H54 (cell line): ENCODE data around the gene CPXM2.

ENCODE experiments used
- DNase-seq: peaks from one replicate; pipeline ENCODE4 v3.0.0; 2011; ENCODE audit warnings: low spot score, mixed read lengths; ENCODE audit not compliant: insufficient read length
- FAIRE-seq: peaks from 3 replicates; lab custom pipeline; 2011; peaks lifted over from hg19 to GRCh38; lab: Jason Lieb, UNC
- POLR2A ChIP-seq: IDR thresholded peaks from 2 replicates; pipeline ENCODE4 v1.6.1; 2011; ENCODE audit warnings: low read depth, mild to moderate bottlenecking, low read length

CPXM2 gene

DNA sequence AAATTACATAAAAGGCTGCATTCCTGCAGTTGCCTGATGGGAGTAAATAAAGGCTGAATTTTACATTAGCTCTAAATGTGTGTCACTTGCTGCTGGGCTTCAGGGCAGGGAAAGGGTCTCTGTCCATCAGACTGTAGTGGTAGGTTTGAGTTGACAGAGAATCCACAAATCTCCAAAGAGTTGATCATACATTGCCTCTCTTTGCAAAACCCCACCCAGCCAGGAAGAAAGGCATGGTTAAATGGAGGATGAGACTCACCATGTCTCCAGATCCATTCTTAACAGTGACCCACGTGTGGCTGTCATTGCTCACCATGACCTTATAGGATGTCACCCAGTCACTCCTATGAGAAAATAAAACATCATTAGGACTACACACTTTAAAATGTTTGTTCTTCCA, 92.8 kb downstream of the CPXM2 start:
- no peak for TF ChIP-seq POLR2A
- DNase-seq (no peak), FAIRE-seq (no peak)

- FAIRE-seq, result no peak
- TF ChIP-seq POLR2A, result no peak
- no peak for DNase-seq
Observed at GRCh38 chr10:123797813-123798212, 93.8 kb downstream of the CPXM2 start.

- FAIRE-seq (no peak), DNase-seq (no peak)
- TF ChIP-seq POLR2A, result no peak
Observed at GRCh38 chr10:123796736-123797135, 94.9 kb downstream of the CPXM2 start.

GRCh38 chr10:123795846-123796590, 95.6 kb downstream of the CPXM2 start:
- no peak for TF ChIP-seq POLR2A
- DNase-seq (no peak), FAIRE-seq (no peak)

GRCh38 chr10:123795196-123795780, 96.3 kb downstream of the CPXM2 start:
- no peak for TF ChIP-seq POLR2A
- no peak for FAIRE-seq
- DNase-seq, result no peak

- no peak for FAIRE-seq
- DNase-seq, result no peak
- TF ChIP-seq POLR2A, result no peak
Observed at GRCh38 chr10:123792248-123792978, 99.2 kb downstream of the CPXM2 start.

- no peak for TF ChIP-seq POLR2A
- no peak for FAIRE-seq
- no peak for DNase-seq
Observed at GRCh38 chr10:123790132-123790885, 101.3 kb downstream of the CPXM2 start.

- no peak for TF ChIP-seq POLR2A
- FAIRE-seq (no peak), DNase-seq (no peak)
Observed at GRCh38 chr10:123788981-123789380, 102.6 kb downstream of the CPXM2 start.

- DNase-seq, result no peak
- no peak for FAIRE-seq
- TF ChIP-seq POLR2A, result no peak
Observed at GRCh38 chr10:123787566-123787965, 104.0 kb downstream of the CPXM2 start.

DNA sequence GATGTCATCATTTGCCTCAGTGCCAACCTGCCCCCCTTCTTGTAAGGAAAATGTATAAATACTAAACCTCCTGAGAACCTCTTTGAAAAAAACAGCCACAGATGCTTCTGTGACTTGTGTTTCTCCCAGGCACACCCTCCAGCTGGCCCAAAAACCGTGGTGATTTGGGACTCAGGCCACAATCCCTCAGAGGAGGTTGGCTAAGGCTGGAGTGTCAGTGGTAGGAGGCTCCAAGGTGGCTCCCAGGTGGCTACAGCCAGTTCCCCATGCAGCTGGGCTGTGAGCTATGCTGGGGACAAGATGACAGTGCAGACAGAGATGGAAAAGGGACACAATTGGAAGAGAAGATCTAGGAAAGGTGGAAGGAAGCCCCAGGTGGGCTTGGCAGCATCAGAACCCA, 104.7 kb downstream of the CPXM2 start:
- no peak for TF ChIP-seq POLR2A
- no peak for FAIRE-seq
- no peak for DNase-seq

GRCh38 chr10:123786306-123786705, 105.3 kb downstream of the CPXM2 start:
- no peak for DNase-seq
- no peak for FAIRE-seq
- TF ChIP-seq POLR2A, result no peak

- no peak for DNase-seq
- FAIRE-seq, result no peak
- TF ChIP-seq POLR2A, result no peak
Observed at GRCh38 chr10:123784646-123785045, 107.0 kb downstream of the CPXM2 start.

- no peak for FAIRE-seq
- no peak for DNase-seq
- no peak for TF ChIP-seq POLR2A
Observed at GRCh38 chr10:123784216-123784615, 107.4 kb downstream of the CPXM2 start.

GRCh38 chr10:123783296-123783695, 108.3 kb downstream of the CPXM2 start:
- TF ChIP-seq POLR2A, result no peak
- no peak for FAIRE-seq
- no peak for DNase-seq
